ENCODE results near the gene TRPV4.
A peak's percentile ranks its signal among the peaks of the same experiment; 100 is the strongest.
"Not testable (repeated sequence)": the region's sequence is repeated elsewhere in the genome, so short reads cannot be mapped to it uniquely, and the experiment has no call there.

TRPV4 gene

DNA sequence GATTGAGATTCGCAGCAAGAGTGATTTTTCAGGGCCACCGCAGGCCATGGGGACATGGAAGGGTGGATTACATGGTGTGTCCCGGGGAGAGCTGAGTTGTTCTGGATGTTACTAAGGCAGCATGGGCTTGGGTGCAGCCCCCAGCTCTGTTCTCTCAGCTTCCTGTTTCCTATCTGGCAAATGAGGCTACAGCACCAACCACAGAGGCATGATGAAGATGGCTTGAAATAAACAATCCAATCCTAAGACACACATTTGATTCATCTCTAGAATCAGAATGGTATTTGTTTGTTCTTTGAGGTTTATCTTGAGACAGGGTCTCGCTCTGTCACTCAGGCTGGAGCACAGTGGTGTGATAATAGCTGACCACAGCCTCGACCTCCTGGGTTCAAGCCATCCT is 25.6 kb upstream of the TRPV4 start:
- DNase-seq: no peak

DNA sequence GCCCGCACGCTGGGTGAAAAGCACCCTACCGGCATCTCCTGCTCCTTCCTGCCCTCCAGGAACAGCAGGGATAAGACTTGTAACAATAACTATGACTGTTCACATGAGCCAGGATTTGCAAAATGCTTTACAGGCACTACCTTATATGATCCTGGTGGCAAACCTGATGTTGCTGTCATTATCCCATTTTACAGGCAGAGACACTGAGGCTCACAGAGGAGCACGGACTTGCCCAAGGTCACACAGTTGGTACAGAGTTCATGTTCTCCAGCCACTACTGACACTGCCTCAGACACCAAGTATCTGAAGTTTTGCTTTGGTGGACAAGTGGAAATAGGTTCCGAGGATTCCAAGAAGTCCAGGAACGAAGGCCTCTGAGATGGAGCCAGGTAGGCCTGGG is 24.5 kb upstream of the TRPV4 start:
- DNase-seq: no peak

DNA sequence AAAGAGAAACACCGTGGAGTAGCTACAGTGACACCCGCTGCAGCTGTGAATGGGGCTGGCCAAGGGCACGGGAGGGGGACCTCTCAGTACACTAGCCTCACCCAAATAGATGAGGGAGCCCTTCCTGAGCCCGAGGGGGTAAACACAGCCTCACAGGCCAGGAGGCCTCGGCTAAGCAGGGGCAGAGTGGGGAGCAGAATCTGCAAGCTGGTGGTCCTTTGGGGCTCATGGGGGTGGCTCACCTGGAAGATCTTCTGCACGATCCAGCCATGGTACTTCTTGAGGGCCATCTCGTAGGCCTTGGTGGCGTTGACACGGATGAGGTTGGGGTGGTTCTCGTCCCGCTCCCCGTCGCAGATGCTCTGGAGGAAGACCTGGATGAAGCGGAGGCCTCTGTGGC is 22.2 kb upstream of the TRPV4 start:
- DNase-seq: no peak

DNA sequence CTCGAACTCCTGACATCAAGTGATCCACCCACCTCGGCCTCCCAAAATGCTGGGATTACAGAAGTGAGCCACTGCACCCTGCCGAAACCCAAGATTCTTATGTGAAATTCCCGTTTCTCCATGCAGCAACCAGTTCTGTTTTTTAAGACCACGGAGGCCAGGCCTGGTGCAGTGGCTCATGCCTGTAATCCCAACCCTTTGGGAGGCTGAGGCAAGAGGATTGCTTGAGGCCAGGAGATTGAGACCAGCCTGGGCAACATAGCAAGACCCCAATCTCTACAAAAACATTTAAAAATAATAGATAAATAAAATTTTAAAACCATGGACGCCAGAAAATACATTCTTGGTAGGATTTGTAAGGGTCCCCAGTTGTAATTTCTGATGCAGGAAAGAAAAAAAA is 17.3 kb upstream of the TRPV4 start:
- not testable (repeated sequence) for DNase-seq

DNA sequence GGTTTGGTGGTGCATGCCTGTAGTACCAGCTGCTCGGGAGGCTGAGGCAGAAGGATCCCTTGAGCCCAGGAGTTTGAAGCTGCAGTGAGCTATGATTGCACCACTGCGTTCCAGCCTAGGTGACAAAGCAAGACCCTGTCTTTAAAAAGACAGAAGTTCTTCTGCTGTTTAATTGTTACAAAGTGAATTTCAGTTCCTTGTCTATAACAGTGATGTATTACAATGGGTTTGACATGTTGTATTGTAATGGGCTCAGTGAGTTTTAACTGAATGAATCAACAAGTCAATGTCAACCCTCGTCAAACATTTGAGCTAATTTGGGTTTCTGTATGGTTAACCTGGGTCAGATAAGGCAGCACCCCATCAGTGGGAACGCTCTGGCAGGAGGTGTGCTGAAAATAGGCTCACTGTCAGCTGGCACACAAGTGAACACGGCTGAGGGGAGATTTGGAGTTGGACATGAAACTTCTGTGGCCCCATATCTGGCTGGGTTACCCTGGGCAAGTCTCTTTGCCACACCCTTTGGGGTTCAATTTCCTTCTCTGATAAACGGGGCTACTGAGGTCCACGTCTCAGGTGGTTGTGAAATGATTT is 14.0 kb upstream of the TRPV4 start:
- no peak for DNase-seq

DNA sequence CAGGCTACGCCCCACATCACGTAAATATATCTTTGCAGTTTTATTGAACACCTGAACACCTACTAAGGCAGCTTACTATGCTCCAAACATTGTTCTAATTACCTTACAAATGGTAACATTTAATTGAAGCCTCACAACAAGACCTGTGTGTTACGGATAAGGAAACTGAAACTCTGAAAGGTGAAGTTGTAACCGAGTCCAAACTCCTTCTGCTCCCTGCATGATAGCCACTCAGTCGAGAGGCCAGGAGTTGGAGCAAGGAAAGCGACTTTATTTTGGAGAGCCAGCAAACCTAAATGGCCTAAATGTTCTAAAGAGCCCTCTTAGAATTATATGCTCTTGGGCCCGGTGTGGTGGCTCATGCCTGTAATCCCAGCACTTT is 12.6 kb upstream of the TRPV4 start:
- no peak for DNase-seq

DNA sequence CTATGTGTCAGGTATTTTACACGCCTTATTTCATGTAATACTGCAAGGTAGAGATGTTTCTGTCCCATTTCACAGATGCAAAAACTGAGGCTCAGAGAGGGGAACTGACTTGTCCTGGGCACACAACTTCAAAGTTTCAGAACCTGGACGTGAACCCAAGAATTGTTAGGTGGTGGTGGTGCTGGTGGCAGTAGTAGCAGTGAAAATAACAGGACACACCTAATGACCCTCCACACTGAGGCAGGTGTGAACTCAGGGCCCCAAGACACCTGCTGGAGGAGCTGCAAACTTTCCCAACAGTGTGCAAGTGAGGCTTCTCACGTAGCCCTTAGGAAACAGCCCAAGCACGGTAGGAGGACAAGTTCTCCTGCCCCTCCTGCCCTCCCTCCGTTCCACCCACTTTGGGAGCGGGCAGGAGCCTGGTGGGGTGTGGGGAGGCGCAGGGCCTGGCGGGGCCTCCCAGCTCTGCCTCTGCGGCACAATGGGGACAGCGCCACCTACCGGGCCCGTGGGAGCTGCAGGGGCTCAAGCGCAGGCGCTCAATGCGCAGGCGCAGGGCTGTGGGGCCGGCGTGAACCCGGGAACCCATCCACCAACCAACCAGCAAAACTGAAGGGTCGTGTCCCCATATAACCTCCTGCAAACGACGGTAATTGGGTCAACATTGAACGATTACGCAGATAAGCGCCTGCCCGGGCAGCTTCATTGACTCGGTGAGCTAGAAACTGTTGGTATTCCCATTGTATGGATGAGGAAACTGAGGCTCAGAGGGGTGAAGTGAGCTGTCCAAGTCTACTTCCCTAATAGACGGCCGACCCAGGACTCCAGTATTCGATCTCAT is 12.0 kb upstream of the TRPV4 start:
- DNase-seq: peak; percentile 89

DNA sequence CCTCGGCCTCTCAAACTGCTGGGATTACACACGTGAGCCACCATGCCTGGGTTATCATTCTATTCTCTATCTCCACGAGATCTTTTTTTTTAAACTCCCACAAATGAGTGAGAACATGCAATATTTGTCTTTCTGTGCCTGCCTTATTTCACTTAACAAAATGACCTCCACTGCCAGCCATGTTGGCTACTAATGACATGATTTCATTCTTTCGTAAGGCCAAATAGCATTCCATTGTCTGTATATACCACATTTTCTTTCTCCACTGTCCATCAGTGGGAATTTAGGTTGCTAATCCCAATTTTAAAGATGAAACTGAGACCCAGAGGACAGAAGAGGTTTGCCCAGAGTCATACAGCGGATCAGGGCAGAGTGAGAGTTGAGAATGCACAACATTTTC is 10.9 kb upstream of the TRPV4 start:
- DNase-seq: no peak

DNA sequence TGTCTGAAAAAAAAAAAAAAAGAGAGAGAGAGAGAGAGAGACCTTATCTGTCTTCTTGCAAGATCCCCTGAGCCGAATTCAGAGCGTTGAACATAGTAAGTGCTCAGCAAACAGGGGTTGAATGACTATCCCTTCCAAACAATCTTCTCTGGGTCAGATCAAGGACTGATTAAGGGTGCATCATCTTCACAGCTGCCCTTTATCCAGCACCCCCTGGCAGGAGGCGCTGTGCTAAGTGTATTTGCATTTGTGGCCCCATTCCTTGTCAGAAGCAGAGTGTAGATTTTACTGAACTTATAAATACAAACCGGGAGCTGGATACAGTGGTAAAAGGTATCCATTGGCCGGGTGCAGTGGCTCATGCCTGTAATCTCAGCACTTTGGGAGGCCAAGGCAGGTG is 8.8 kb upstream of the TRPV4 start:
- no peak for DNase-seq

DNA sequence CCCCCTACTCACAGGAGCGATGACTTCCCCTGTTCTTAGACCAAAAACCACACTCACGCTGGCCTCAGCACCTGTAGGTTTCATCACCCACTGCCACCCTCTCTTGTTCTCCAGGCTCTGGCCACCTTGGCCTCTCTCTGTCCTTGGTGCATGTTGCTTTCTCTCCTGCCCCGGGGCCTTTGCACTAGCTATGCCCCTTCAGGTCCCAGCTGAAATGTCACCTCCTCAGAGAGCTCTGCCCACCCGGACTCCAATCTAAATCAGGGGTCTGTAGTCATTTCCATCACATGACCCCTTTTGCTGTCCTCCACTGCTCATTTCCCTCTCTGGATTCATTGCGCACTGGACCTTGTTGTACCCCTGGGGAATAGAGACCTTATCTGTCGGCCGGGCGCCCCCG is 8.2 kb upstream of the TRPV4 start:
- DNase-seq: no peak

DNA sequence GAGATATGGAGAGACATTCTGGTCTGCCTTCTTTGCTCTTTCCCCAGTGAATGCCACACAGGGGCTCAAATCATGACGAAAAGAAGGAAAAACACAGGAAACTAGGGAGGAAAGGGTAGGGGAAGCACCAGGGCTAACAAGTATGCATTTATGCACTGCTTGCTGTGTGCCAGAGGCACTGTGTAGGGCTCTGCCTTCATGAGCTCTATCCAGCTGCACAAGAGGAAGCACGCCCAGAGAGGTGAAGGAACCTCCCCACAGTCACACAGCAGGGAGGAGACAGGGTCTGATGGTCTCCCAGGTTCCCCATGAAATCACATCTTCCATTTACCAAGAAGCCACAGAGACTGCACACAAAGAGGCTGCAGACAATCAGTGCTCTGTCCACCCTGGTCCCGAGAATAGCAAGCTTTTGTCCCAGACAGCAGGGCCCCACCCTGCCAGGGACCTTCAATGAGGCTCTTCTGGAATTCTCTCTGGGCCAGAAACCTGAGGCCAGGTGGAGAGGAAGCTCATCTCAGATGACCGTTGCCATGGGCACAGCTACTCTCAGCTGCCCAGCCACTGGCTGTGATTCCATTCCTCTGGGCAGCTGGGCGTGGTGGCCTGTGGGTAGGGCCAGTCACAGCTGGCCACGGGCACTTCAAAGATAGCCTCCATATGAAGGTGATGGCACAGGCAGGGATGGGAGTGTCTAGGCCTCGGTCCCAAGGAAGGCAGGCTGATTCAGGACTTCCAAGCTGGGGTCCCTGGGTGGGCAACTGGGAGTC is 7.3 kb upstream of the TRPV4 start:
- no peak for DNase-seq

DNA sequence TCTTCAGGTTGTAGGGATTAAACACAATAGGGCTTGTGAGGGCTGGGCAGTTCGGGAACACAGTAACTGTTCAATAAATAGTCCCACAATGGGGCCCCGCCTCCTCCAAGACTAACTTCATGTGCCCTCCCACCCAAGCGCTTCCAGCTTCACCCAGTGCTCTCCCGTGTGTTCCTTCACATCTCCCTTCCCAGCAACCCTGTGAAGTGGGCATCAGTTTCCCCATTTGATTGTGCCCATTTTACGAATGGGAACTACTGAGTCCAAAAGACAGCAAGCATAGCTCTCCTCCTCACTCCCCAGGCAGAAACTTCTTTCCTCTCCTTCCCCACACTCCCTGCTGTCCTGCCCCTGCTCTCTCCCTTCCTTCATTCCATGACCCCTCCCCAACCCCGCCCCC is 6.2 kb upstream of the TRPV4 start:
- DNase-seq: no peak

DNA sequence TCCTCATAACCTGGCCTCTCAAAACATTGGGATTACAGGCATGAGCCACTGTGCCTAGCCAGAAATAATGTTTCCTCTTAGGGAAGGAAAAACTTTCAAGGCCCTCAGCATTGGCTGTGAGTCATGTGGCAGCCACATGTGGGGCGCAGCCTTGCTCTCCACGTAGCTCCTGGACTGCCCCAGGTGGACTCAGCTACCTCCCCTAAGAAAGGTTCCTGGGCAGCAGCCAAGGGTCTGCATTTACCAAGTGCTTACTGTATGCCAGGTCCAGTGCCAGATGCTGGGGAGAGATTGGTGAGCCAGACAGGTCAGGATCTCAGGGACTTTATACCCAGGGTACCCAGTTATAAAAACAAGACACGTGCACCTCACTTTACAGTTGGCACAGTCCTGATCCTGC is 3.7 kb upstream of the TRPV4 start:
- DNase-seq: no peak

DNA sequence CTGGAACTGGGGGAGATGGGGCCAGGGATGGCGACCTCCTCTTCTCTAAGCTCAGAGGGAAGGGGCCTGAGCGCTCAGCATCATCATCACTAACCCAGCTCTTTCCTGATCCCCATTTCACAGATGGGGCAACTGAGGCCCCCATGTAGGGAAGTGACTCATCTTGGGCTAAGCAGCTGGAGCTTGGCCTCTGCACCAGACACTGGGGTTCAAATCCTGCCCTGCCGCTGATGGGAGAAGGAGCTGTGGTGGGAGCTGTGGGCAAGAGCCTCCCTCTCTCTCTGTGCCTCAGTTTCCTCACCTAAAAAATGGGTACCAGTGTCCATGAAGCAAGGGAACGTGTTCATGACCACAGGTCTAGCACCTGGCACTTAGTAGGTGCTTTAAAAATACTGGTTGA is 2.6 kb upstream of the TRPV4 start:
- no peak for DNase-seq

DNA sequence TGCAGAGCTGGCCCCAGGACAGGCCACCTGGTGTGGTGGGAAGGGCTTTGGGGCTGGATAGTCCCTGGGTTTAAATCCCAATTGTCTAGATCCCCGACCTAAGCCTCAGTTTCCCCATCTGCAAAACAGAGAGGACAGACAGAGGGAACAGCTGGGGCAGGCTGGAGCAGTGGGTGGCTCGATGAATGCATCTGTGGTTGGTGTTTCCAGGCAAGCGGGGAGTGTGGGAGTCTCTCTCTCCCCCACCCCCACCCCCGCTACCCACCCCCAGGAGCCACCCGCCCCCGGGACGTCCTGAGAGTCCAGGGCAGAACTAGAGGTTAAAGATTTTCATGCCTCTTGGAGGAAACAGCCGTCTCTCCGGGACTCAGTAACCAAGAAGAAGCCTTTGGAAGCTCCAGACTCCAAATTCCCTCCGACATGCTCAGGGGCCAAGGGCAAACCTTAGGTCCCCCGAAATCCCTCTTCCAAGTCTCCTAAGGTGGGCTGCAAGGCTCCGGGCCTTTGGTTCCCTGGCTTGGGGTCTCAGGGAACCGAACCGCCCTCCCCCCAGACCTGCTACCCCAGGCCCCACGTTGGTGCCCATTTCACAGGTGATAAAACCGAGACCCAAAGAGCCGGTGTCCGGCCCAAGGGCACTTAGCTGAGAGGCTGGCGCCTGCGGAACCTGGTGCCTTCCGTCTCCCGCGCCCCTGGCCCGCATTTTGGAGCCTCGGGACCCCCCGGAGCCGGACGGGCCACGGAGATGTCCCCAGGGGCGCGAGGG is 474 bp downstream of the TRPV4 start:
- DNase-seq: no peak

DNA sequence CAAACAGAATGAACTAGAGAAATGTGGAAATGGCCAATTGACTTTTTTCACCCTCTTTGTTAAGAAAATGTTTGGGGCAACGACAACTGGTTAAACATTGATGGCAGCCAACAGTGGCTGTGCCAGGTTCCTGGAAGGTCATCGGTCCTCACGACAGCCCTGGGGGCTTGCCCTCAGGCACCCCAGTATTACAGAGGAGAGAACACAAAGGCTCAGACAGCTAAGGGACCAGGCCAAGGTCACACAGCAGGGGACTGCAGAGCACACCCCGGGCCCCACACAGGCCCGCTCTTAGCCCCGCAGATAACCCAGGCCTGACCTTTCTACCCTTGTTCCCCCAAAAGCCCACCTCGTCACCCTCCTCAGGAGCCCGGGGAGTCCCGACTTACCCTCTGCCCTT is 1.3 kb downstream of the TRPV4 start:
- DNase-seq: no peak

DNA sequence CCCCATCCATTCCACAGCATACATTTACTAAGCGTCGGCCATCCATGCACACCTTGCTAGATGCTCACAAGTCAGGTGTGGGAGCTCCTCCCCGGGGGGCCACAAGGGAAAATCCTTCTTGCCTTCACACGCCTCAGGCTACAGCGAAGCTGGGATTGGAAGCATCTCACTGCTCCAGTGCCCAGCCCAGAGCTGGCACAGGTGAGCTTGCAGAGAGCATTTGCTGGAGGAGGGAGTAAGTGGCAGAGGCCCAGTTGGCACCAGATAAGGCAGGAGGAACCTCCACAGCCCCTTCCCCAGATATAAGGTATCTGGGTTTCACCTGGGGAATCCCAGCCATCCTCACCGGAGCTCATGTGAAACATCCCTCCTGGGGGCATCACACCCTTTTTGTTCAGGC is 1.8 kb downstream of the TRPV4 start:
- no peak for DNase-seq

DNA sequence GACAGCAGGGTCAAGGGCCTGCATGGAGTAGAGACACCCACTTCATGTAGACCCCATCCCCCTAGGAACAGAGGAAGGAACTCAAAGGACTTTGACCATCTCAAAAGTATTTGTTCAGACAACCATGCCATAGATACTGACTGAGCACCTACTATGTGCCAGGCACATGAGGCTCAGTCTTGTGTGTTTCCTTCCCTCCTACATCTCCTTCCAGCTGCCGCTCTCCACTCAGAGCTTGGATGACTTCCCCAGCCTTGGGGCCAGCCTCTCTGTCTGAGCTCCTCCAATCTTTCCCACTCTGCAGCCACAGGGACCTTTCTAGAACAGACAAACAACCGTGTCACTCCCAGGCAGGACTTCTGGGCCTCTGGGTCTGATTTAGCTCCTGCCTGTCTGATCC is 2.5 kb downstream of the TRPV4 start:
- no peak for DNase-seq

DNA sequence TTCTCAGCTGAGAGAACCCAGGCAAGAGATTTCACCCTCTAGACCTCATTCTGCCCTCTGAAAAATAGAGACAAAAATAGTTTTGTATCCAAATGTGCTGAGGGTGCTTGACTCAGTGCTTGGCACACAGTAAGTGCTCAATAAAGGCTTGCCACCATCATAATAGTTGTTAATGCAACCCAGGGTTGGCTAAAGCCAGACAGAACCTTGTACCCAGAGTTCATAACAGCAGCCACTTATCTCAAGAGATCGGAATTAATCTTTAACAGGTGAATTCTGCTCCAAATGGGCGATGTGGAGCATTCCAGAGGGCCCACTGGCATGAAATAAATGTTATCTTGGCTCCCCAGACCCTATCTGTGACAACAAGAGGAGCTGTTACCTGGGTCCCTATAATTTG is 2.9 kb downstream of the TRPV4 start:
- no peak for DNase-seq

DNA sequence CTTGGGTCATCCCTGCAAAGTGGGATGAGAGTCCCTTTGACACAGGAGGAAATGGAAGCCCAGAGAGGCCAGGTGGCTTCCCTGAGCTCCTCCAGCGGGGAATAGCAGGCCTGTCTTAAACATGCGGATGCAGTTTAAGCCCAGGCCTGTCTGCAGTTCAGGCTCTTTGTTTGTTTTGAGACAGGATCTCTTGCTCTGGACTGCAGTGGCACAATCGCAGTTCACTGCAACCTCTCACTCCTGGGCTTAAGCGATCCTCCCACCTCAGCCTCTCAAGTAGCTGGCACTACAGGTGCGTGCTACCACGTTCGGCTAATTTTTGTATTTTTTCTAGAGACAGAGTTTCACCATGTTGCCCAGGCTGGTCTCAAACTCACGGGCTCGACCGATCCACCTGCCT is 3.5 kb downstream of the TRPV4 start:
- DNase-seq: no peak

DNA sequence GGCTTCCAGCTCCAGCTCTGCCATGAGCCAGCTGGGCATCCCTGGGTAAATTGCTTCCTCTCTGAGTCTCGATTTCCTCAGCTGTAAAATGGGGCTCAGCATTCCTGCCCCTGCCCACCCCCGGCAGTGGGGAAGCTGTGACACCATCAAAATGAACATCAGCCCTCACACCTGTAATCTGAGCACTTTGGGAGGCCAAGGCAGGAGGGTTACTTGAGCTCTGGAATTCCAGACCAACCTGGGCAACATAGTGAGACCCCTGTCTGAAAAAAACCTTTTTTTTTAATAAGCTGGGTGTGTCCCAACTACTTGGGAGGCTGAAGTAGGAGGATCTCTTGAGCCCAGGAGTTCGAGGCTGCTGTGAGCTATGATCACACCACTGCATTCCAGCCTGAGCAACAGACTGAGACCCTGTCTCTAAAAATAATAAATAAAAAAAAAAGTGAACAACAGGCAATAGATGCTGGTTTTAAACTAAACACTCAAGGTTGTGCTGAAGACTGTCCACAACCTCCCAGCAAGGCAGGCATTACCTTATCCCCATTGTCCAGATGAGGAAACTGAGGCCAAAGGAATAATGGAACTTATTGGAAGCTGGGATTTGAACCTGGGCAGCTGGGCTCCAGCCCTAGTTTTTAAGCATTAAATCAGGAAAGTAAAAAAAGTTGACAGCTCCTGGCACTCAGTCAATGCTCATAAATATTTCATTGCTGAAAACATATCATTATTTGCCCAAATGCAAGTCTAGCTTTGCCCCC is 4.3 kb downstream of the TRPV4 start:
- no peak for DNase-seq
